Epithelial cell of esophagus (primary cell): ENCODE data around the gene SMCO2.

Source experiments
- DNase-seq: peaks from one replicate; pipeline ENCODE4 v3.0.0; 2010; ENCODE audit warnings: low read depth
- H3K4me3 ChIP-seq: 2 replicates; pipeline ENCODE4 v1.5.1; 2011; ENCODE audit warnings: mild to moderate bottlenecking, low read length, control low read depth
- CTCF ChIP-seq: IDR thresholded peaks from 2 replicates; pipeline ENCODE4 v1.5.1; 2011; ENCODE audit warnings: low read depth, mild to moderate bottlenecking, low read length, control low read depth, inconsistent platforms; ENCODE audit not compliant: insufficient read depth; ENCODE audit errors: missing control alignments

SMCO2 gene

GRCh38 chr12:27551172-27551840, 104.8 kb downstream of the SMCO2 start:
- no peak for DNase-seq
- no peak overlapping the region for H3K4me3 ChIP-seq
- no peak for TF ChIP-seq CTCF
